SK-N-MC (cell line): ENCODE measurements around the gene MLEC.

Experiments
- DNase-seq: peaks from one replicate; pipeline ENCODE4 v3.0.0-alpha.2; 2011; ENCODE audit warnings: low read depth, low spot score
- H3K27ac ChIP-seq: fragments of 200-600 bp; sonication (generic); 2 replicates; pipeline ENCODE4 v1.5.1; 2016; ENCODE audit warnings: mixed run types
- H3K36me3 ChIP-seq: fragments of 200-600 bp; sonication (generic); 2 replicates; pipeline ENCODE4 v1.6.1; 2017; ENCODE audit warnings: antibody characterized with exemption, low read length, mixed read lengths; ENCODE audit not compliant: insufficient read depth
- H3K4me3 ChIP-seq: fragments of 200-600 bp; sonication (generic); 2 replicates; pipeline ENCODE4 v1.5.1; 2016
- H3K9ac ChIP-seq: fragments of 200-600 bp; sonication (generic); 2 replicates; pipeline ENCODE4 v1.8.0; 2017; ENCODE audit warnings: mixed run types, mixed read lengths; ENCODE audit not compliant: insufficient read length
- H3K9me3 ChIP-seq: fragments of 200-600 bp; sonication (generic); 2 replicates; pipeline ENCODE4 v1.6.1; 2017; ENCODE audit warnings: low read depth, mild to moderate bottlenecking, antibody characterized with exemption, low read length, moderate library complexity, mixed read lengths
- EZH2 ChIP-seq: fragments of 200-600 bp; sonication (generic); IDR thresholded peaks from one replicate; pipeline ENCODE4 v1.6.1; 2017; ENCODE audit warnings: antibody characterized with exemption
- FOXP2 ChIP-seq: optimal IDR thresholded peaks from 2 replicates; pipeline ENCODE3; 2011; ENCODE audit warnings: mild to moderate bottlenecking, moderate library complexity; ENCODE audit not compliant: insufficient read depth; ENCODE audit errors: extremely low read length, control extremely low read depth
- POLR2AphosphoS5 ChIP-seq: IDR thresholded peaks from 2 replicates; pipeline ENCODE4 v1.6.1; 2012; ENCODE audit warnings: mild to moderate bottlenecking, low read depth, low read length, borderline replicate concordance

The MLEC gene

DNA sequence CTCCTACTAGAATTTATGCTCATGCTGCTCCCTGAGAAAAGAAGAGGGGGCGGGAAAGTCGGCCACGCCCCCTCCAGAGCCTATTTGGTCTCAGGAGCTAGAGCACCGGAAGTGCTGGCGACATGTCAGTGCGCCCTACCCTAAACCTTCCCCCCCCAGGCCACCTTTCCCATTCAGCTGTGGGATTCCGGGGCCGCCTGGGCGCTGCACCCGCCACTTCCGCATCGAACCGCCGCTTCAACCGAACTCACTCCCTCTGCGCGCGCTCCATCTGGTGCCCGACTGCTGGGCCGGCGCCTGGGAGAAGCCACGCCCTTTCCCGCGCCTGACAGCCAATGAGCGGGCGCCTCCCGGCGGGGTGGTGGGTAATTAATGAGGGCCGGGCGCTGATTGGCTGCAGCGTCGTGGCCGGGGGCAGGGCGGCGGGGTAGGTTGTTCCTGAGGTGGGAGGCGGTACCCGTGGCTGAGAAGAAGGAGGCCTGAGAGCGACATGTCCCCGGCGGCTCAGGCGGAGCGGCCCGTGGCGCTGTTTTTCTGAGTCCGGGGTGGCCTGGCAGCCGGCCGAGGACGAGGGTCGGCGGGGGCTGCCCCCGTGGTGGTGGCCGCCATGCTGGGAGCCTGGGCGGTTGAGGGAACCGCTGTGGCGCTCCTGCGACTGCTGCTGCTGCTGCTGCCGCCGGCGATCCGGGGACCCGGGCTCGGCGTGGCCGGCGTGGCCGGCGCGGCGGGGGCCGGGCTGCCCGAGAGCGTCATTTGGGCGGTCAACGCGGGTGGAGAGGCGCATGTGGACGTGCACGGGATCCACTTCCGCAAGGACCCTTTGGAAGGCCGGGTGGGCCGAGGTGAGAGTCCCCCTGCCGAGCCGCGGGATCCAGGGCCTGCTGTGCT lies at the start of gene MLEC:
Gene MLEC (plus strand): TSS at position 460 of the 888 bp plus-strand sequence. CDS start 148 bp downstream, at position 608.
- TF ChIP-seq EZH2 (no peak), POLR2AphosphoS5 (peak; percentile 78; the same call in 1 of the 2 replicates), FOXP2 (peak; percentile 30)
- Histone ChIP-seq H3K9me3 (no peaks in the 10 kb centered on the region), H3K27ac (peak within 1 kb of the TSS; percentile 94), H3K36me3 (no peaks in the 10 kb centered on the region), H3K9ac (peak within 1 kb of the TSS; percentile 87), H3K4me3 (peak within 1 kb of the TSS; percentile 88)
- peak; percentile 89 for DNase-seq

DNA sequence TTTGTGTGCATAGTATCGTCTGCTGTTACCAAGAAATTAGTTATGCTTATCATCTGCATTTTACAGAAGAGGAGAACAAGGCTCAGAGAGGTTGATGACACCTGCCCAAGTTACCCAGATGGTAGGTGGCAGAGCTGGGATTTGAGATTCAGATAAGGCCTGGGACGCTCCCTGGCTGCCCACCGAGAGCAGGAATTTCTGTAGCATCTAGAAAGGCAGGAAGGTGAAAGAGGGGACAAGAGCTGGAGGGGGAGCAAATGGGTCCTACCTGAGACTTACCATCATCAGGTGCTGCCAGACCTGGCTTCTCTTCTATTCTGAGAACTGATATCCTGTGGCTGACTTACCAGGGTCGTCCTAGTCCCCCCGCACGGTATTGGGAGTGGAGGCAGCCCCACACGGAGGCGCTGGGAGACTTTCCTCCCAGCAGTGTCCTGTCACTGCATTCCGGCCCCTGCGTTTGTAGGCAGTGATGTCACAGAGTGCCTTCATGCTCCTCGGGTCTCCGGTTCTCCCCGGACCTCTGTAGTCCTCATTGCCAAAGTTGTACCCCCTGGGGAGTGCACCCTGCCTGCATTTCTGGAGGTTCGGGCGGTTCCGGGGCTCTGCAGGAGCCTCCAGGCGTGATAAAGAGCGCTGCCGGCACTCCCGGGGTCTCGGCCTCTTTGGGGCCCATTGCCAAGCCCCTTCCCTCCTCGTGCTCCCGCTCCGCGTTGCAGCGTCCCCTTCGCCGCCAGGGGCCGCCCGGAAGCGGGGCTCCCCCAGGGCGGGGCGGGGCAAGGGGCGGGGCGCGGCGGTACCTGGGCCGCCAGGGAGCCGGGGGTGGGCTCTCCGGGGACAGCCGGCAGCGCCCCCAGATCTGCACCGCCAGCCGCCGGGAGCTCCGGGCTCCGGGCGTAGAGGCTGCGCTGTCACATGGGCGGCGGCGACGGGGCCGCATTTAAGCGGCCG lies 46.9 kb upstream of the MLEC start, which contains the start of gene CABP1:
Gene CABP1 (plus strand): TSS at position 856 of the 951 bp plus-strand sequence. CDS start 60 bp downstream, at position 916.
- H3K4me3 ChIP-seq, result peak within 1 kb of the TSS; percentile 75
- no peak within 1 kb of the TSS for H3K27ac ChIP-seq
- TF ChIP-seq POLR2AphosphoS5 (no peak), EZH2 (no peak), FOXP2 (no peak)
- no peak for DNase-seq
- no peak within 1 kb of the TSS for H3K9ac ChIP-seq
- H3K36me3 ChIP-seq, result no peaks in the 10 kb centered on the region
- H3K9me3 ChIP-seq, result no peaks in the 10 kb centered on the region

GRCh38 chr12:120640861-120641833 lies 45.8 kb upstream of the MLEC start:
- no peak for DNase-seq
- no peak overlapping the region for H3K27ac ChIP-seq
- no peak overlapping the region for H3K9ac ChIP-seq

DNA sequence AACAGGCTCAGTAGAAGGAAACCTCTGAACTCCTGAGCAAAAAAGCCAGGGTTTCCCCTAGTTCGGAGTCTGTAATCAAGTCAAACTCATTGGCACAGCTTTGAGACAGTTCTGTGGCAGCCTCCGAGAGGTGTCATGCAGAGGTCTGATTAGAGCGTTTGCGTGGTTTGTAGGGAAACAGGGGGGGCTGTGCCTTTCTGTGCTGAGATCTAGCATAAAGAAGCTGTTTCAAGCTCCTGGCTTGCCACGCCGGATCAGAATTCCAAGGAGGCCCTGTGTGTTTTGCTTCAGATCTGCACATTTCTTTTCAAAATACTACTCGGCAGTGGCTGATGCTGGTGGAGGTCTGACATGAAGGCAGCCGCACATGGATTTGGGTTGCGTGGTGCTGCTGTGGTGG lies 44.8 kb upstream of the MLEC start:
- Histone ChIP-seq H3K4me3 (no peak overlapping the region), H3K9me3 (no peaks in the 10 kb centered on the region), H3K27ac (no peak overlapping the region), H3K9ac (no peak overlapping the region), H3K36me3 (no peaks in the 10 kb centered on the region)
- DNase-seq, result no peak
- TF ChIP-seq EZH2, result no peak
- TF ChIP-seq FOXP2, result no peak

More at GRCh38 chr12:120640861-120641833, 45.8 kb upstream of the MLEC start:
- Histone ChIP-seq H3K9me3 (no peaks in the 10 kb centered on the region), H3K36me3 (no peaks in the 10 kb centered on the region), H3K4me3 (peak overlapping the region; percentile 67)
- TF ChIP-seq EZH2, result no peak
- TF ChIP-seq FOXP2, result no peak
- no peak for TF ChIP-seq POLR2AphosphoS5

GRCh38 chr12:120642826-120643225 lies 44.1 kb upstream of the MLEC start:
- Histone ChIP-seq H3K9me3 (no peaks in the 10 kb centered on the region), H3K36me3 (no peaks in the 10 kb centered on the region), H3K9ac (no peak overlapping the region), H3K27ac (no peak overlapping the region), H3K4me3 (no peak overlapping the region)
- no peak for DNase-seq
- TF ChIP-seq EZH2 (no peak), FOXP2 (no peak), POLR2AphosphoS5 (no peak)

- DNase-seq, result no peak
- TF ChIP-seq POLR2AphosphoS5 (no peak), EZH2 (no peak), FOXP2 (no peak)
- no peaks in the 10 kb centered on the region for H3K9me3 ChIP-seq
These were observed 43.4 kb upstream of the MLEC start for GRCh38 chr12:120643574-120643973.

DNA sequence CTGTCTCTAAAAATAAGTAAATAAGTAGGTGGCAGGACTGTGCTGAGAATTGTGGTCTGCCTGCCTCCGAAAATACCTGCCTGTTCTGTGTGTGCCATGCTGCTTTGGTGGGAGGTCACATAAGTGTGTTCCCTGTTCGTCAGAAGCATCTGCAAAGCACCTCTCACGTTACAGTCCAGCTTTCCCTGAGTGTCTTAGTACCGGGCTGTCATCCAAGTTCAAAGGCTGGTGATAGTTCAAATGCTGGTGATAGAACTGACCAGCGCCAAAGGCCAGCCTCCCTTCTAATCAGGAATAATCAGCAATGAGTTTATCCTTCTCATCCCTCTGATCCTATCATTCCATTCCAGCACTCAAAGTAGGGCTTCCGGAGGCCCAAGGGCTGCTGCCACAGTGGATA lies 40.9 kb upstream of the MLEC start:
- TF ChIP-seq POLR2AphosphoS5, result no peak
- TF ChIP-seq EZH2, result no peak
- no peak for TF ChIP-seq FOXP2
- no peaks in the 10 kb centered on the region for H3K9me3 ChIP-seq
- no peak overlapping the region for H3K9ac ChIP-seq
- no peaks in the 10 kb centered on the region for H3K36me3 ChIP-seq
- H3K4me3 ChIP-seq, result no peak overlapping the region
- no peak overlapping the region for H3K27ac ChIP-seq
- no peak for DNase-seq

More at GRCh38 chr12:120643574-120643973, 43.4 kb upstream of the MLEC start:
- Histone ChIP-seq H3K4me3 (no peak overlapping the region), H3K27ac (no peak overlapping the region), H3K36me3 (no peaks in the 10 kb centered on the region), H3K9ac (no peak overlapping the region)
